Central memory CD8-positive, alpha-beta T cell (primary cell): ENCODE data around the gene TLE6.
A peak's percentile ranks its signal among the peaks of the same experiment; 100 is the strongest.
"Not testable (repeated sequence)": the region's sequence is repeated elsewhere in the genome, so short reads cannot be mapped to it uniquely, and the experiment has no call there.

ENCODE experiments used
- ATAC-seq: fragments of 150-1000 bp; cut with Tn5 transposase; replicated peaks from 2 replicates; pipeline ENCODE4 v1.10.0; 2022; ENCODE audit warnings: mild to moderate bottlenecking, moderate FRiP score, moderate number of reproducible peaks; ENCODE audit not compliant: poor library complexity, severe bottlenecking; ENCODE audit errors: extremely low read depth
- DNase-seq, 2 donors: peaks; one replicate each; pipeline ENCODE4 v3.0.0; 2021; ENCODE audit warnings: low spot score in 2 of 2
- H3K27ac Mint-ChIP-seq: one replicate; pipeline ENCODE4 v1.8.0; 2022; ENCODE audit warnings: low read depth, mild to moderate bottlenecking, moderate library complexity, mixed read lengths
- H3K27me3 Mint-ChIP-seq: one replicate; pipeline ENCODE4 v1.8.0; 2022; ENCODE audit warnings: mixed read lengths
- H3K36me3 Mint-ChIP-seq: one replicate; pipeline ENCODE4 v1.8.0; 2022; ENCODE audit warnings: mild to moderate bottlenecking, moderate library complexity, mixed read lengths; ENCODE audit not compliant: insufficient read depth
- H3K4me1 Mint-ChIP-seq: one replicate; pipeline ENCODE4 v1.8.0; 2022; ENCODE audit warnings: mixed read lengths
- H3K4me3 Mint-ChIP-seq: one replicate; pipeline ENCODE4 v1.8.0; 2022; ENCODE audit warnings: mild to moderate bottlenecking, moderate library complexity, mixed read lengths
- H3K9me3 Mint-ChIP-seq: one replicate; pipeline ENCODE4 v1.8.0; 2022; ENCODE audit warnings: mixed read lengths

TLE6 gene

GRCh38 chr19:2960120-2960519, 17.2 kb upstream of the TLE6 start:
- no peak for DNase-seq

GRCh38 chr19:2962018-2962670, 15.2 kb upstream of the TLE6 start:
- peak; percentile 52 for ATAC-seq
- Mint-ChIP-seq H3K4me3 (no peak overlapping the region), H3K9me3 (no peaks in the 10 kb centered on the region), H3K27me3 (no peaks in the 10 kb centered on the region), H3K27ac (peak overlapping the region; percentile 68), H3K4me1 (peaks cover 5% of the 10 kb centered on the region), H3K36me3 (peaks cover 3% of the 10 kb centered on the region)
- peak in 1 of 2 donors; percentile 66 for DNase-seq

More at GRCh38 chr19:2960120-2960519, 17.2 kb upstream of the TLE6 start:
- H3K27ac Mint-ChIP-seq, result no peak overlapping the region
- H3K36me3 Mint-ChIP-seq, result peaks cover 3% of the 10 kb centered on the region
- H3K27me3 Mint-ChIP-seq, result no peaks in the 10 kb centered on the region
- no peak overlapping the region for H3K4me3 Mint-ChIP-seq
- H3K4me1 Mint-ChIP-seq, result peaks cover 5% of the 10 kb centered on the region
- no peaks in the 10 kb centered on the region for H3K9me3 Mint-ChIP-seq
- ATAC-seq, result no peak

GRCh38 chr19:2963122-2963521, 14.2 kb upstream of the TLE6 start:
- Mint-ChIP-seq H3K4me1 (peaks cover 5% of the 10 kb centered on the region), H3K36me3 (peaks cover 3% of the 10 kb centered on the region), H3K27ac (no peak overlapping the region), H3K27me3 (no peaks in the 10 kb centered on the region), H3K9me3 (no peaks in the 10 kb centered on the region), H3K4me3 (no peak overlapping the region)
- ATAC-seq, result no peak
- no peak for DNase-seq

GRCh38 chr19:2963631-2964030, 13.7 kb upstream of the TLE6 start:
- ATAC-seq, H3K4me1 Mint-ChIP-seq, H3K27ac Mint-ChIP-seq, H3K36me3 Mint-ChIP-seq, H3K27me3 Mint-ChIP-seq, DNase-seq, H3K4me3 Mint-ChIP-seq, H3K9me3 Mint-ChIP-seq: not testable (repeated sequence)

GRCh38 chr19:2964874-2965273, 12.5 kb upstream of the TLE6 start:
- ATAC-seq, result no peak
- peaks cover 5% of the 10 kb centered on the region for H3K4me1 Mint-ChIP-seq
- H3K27me3 Mint-ChIP-seq, result no peaks in the 10 kb centered on the region

GRCh38 chr19:2967972-2968371, 9.4 kb upstream of the TLE6 start:
- no peak for DNase-seq
- Mint-ChIP-seq H3K27me3 (no peaks in the 10 kb centered on the region), H3K9me3 (no peaks in the 10 kb centered on the region), H3K27ac (no peak overlapping the region), H3K4me1 (no peaks in the 10 kb centered on the region), H3K4me3 (no peak overlapping the region), H3K36me3 (no peaks in the 10 kb centered on the region)
- no peak for ATAC-seq

More at GRCh38 chr19:2964874-2965273, 12.5 kb upstream of the TLE6 start:
- no peak for DNase-seq
- H3K36me3 Mint-ChIP-seq, result peaks cover 3% of the 10 kb centered on the region
- no peak overlapping the region for H3K27ac Mint-ChIP-seq
- H3K4me3 Mint-ChIP-seq, result no peak overlapping the region
- no peaks in the 10 kb centered on the region for H3K9me3 Mint-ChIP-seq

- Mint-ChIP-seq H3K4me3 (no peak overlapping the region), H3K27me3 (peaks cover 4% of the 10 kb centered on the region), H3K9me3 (no peaks in the 10 kb centered on the region), H3K36me3 (no peaks in the 10 kb centered on the region), H3K4me1 (no peaks in the 10 kb centered on the region), H3K27ac (no peak overlapping the region)
- no peak for DNase-seq
- ATAC-seq, result no peak
Measured at GRCh38 chr19:2969104-2969504, 8.3 kb upstream of the TLE6 start.

- no peak for ATAC-seq
- H3K36me3 Mint-ChIP-seq, result no peaks in the 10 kb centered on the region
- no peak for DNase-seq
Measured at GRCh38 chr19:2970201-2970835, 7.0 kb upstream of the TLE6 start.

GRCh38 chr19:2973229-2973628, 4.1 kb upstream of the TLE6 start:
- Mint-ChIP-seq H3K36me3 (peaks cover 3% of the 10 kb centered on the region), H3K27me3 (peaks cover 11% of the 10 kb centered on the region), H3K4me1 (peaks cover 17% of the 10 kb centered on the region), H3K27ac (no peak overlapping the region), H3K4me3 (no peak overlapping the region), H3K9me3 (no peaks in the 10 kb centered on the region)
- DNase-seq, result no peak
- no peak for ATAC-seq

More at GRCh38 chr19:2970201-2970835, 7.0 kb upstream of the TLE6 start:
- Mint-ChIP-seq H3K27me3 (peaks cover 11% of the 10 kb centered on the region), H3K4me3 (no peak overlapping the region), H3K9me3 (no peaks in the 10 kb centered on the region), H3K27ac (no peak overlapping the region), H3K4me1 (peaks cover 5% of the 10 kb centered on the region)

GRCh38 chr19:2974342-2975041, 2.9 kb upstream of the TLE6 start:
- peaks cover 17% of the 10 kb centered on the region for H3K4me1 Mint-ChIP-seq
- no peak overlapping the region for H3K4me3 Mint-ChIP-seq
- H3K27ac Mint-ChIP-seq, result no peak overlapping the region
- DNase-seq (no peak), ATAC-seq (no peak)
- H3K9me3 Mint-ChIP-seq, result no peaks in the 10 kb centered on the region
- peaks cover 3% of the 10 kb centered on the region for H3K36me3 Mint-ChIP-seq
- H3K27me3 Mint-ChIP-seq, result peaks cover 11% of the 10 kb centered on the region

GRCh38 chr19:2976609-2977000, 759 bp upstream of the TLE6 start:
- Mint-ChIP-seq H3K36me3 (peaks cover 3% of the 10 kb centered on the region), H3K4me3 (peak overlapping the region; percentile 83), H3K9me3 (no peaks in the 10 kb centered on the region), H3K4me1 (peaks cover 17% of the 10 kb centered on the region), H3K27ac (peak overlapping the region; percentile 59), H3K27me3 (peaks cover 16% of the 10 kb centered on the region)
- ATAC-seq (no peak), DNase-seq (no peak)

- Mint-ChIP-seq H3K4me1 (peaks cover 17% of the 10 kb centered on the region), H3K9me3 (no peaks in the 10 kb centered on the region), H3K4me3 (peak overlapping the region; percentile 83), H3K36me3 (peaks cover 3% of the 10 kb centered on the region), H3K27ac (no peak overlapping the region), H3K27me3 (peaks cover 26% of the 10 kb centered on the region)
- DNase-seq, result no peak
- ATAC-seq, result no peak
Measured at GRCh38 chr19:2977746-2978138, 378 bp downstream of the TLE6 start.
